B cell (primary cell): ENCODE data around the gene SIGLEC10. TPM values are rescaled to one million over a fixed set of nuclear protein-coding genes. Genes with fewer than 3 reads are reported as not detected.

Experiments used
- ATAC-seq: fragments of 200-7000 bp; cut with Tn5 transposase; one replicate; pipeline ENCODE4 v1.10.0; 2021; ENCODE audit warnings: low read depth, mild to moderate bottlenecking, moderate number of reproducible peaks, moderate library complexity
- CTCF ChIA-PET: fragments of 350-600 bp; sonication (Branson Sonifier 250); formaldehyde crosslinking; loops from one replicate; lab custom pipeline; 2021; ENCODE audit warnings: antibody characterized with exemption, inconsistent platforms; lab: Charles Lee
- POLR2A ChIA-PET: fragments of 350-600 bp; sonication (Branson Sonifier 250); formaldehyde crosslinking; loops from one replicate; lab custom pipeline; 2021; ENCODE audit warnings: antibody characterized with exemption; lab: Charles Lee
- DNase-seq: peaks from one replicate; pipeline ENCODE4 v3.0.0; 2013
- H2AFZ ChIP-seq: 2 replicates; pipeline ENCODE4 v1.6.1; 2012; ENCODE audit warnings: mild to moderate bottlenecking, low read depth, low read length; ENCODE audit not compliant: insufficient read depth, poor library complexity, severe bottlenecking
- H3K27ac ChIP-seq, 2 donors: 1 replicate in 1 of 2; 2 replicates in 1 of 2; pipeline ENCODE4 v1.5.1; 2012 to 2013; ENCODE audit warnings: low read length in 2 of 2, mild to moderate bottlenecking in 2 of 2, moderate library complexity in 1 of 2
- H3K27me3 ChIP-seq, 4 experiments: fragments of 200-600 bp in 1 of 4; sonication (generic) in 1 of 4; replicated peaks in 1 of 4; 1 replicate in 2 of 4; 2 replicates in 2 of 4; pipeline versions ENCODE4 v1.6.1 to v1.7.0; 2013 to 2016; ENCODE audit warnings: low read length in 3 of 4, mild to moderate bottlenecking in 2 of 4, mixed read lengths in 1 of 4, moderate library complexity in 1 of 4; ENCODE audit not compliant: insufficient read depth in 4 of 4, control insufficient read depth in 3 of 4; ENCODE audit errors: control extremely low read depth in 1 of 4
- H3K36me3 ChIP-seq, 2 experiments: replicated peaks in 1 of 2; 1 replicate in 1 of 2; 2 replicates in 1 of 2; pipeline versions ENCODE4 v1.6.1 to v1.7.1; 2013; ENCODE audit warnings: low read length in 1 of 2; ENCODE audit not compliant: insufficient read depth in 2 of 2, control insufficient read depth in 1 of 2; ENCODE audit errors: control extremely low read depth in 1 of 2, extremely low read depth in 1 of 2
- H3K4me1 ChIP-seq, 2 donors: fragments of 200-600 bp in 1 of 2; sonication (generic) in 1 of 2; 1 replicate in 1 of 2; 2 replicates in 1 of 2; pipeline versions ENCODE4 v1.5.1 to v1.6.1; 2013 to 2017; ENCODE audit warnings: low read length in 2 of 2; ENCODE audit not compliant: control insufficient read depth in 2 of 2, insufficient read depth in 2 of 2
- H3K4me2 ChIP-seq: replicated peaks from 2 replicates; pipeline ENCODE3; 2012; ENCODE audit warnings: mild to moderate bottlenecking, low read depth, low read length; ENCODE audit not compliant: poor library complexity, severe bottlenecking
- H3K4me3 ChIP-seq, 5 experiments: fragments of 200-600 bp in 1 of 5; sonication (generic) in 1 of 5; 1 replicate in 3 of 5; 2 replicates in 2 of 5; pipeline versions ENCODE4 v1.5.1 to v1.7.0; 2011 to 2016; ENCODE audit warnings: low read length in 4 of 5, mild to moderate bottlenecking in 4 of 5, low read depth in 2 of 5, control low read depth in 1 of 5, moderate library complexity in 1 of 5; ENCODE audit not compliant: insufficient read depth in 1 of 5; ENCODE audit errors: control extremely low read depth in 1 of 5, extremely low read depth in 1 of 5
- H3K79me2 ChIP-seq: fragments of 200-600 bp; sonication (generic); one replicate; pipeline ENCODE4 v1.6.0; 2016; ENCODE audit warnings: low read length; ENCODE audit not compliant: control insufficient read depth, insufficient read depth
- H3K9ac ChIP-seq: fragments of 200-600 bp; sonication (generic); 2 replicates; pipeline ENCODE4 v1.6.1; 2017; ENCODE audit warnings: mild to moderate bottlenecking, low read length, moderate library complexity
- H3K9me3 ChIP-seq, 3 donors: one replicate each; pipeline versions ENCODE4 v1.6.1 to v1.7.1; 2013; ENCODE audit warnings: low read length in 2 of 3; ENCODE audit not compliant: control insufficient read depth in 2 of 3, insufficient read depth in 1 of 3; ENCODE audit errors: control extremely low read depth in 1 of 3
- H4K20me1 ChIP-seq: 2 replicates; pipeline ENCODE4 v1.6.0; 2012; ENCODE audit warnings: mild to moderate bottlenecking, low read length; ENCODE audit not compliant: insufficient read depth, control insufficient read depth, poor library complexity, severe bottlenecking
- H3K27ac Mint-ChIP-seq: one replicate; pipeline ENCODE4 v1.8.0; 2021; ENCODE audit warnings: mixed read lengths
- H3K27me3 Mint-ChIP-seq: one replicate; pipeline ENCODE4 v1.8.0; 2021; ENCODE audit warnings: mixed read lengths
- H3K4me1 Mint-ChIP-seq: one replicate; pipeline ENCODE4 v1.8.0; 2021; ENCODE audit warnings: mixed read lengths
- H3K4me3 Mint-ChIP-seq: one replicate; pipeline ENCODE4 v1.8.0; 2021; ENCODE audit warnings: mixed read lengths
- H3K9me3 Mint-ChIP-seq: one replicate; pipeline ENCODE4 v1.8.0; 2022; ENCODE audit warnings: mixed read lengths; ENCODE audit not compliant: insufficient read depth
- CTCF ChIP-seq: fragments of 200-600 bp; IDR thresholded peaks from one replicate; pipeline ENCODE4 v1.8.0; 2022; ENCODE audit warnings: antibody characterized with exemption, mild to moderate bottlenecking
- EZH2 ChIP-seq: IDR thresholded peaks from 2 replicates; pipeline ENCODE4 v1.6.1; 2012; ENCODE audit warnings: borderline replicate concordance, low read depth, mild to moderate bottlenecking, moderate library complexity, low read length; ENCODE audit not compliant: insufficient read depth, poor library complexity, severe bottlenecking
- WGBS: methylation state at CpG from one replicate; pipeline ENCODE4 v1.1.5; 2013; ENCODE audit warnings: missing lambda C conversion rate; ENCODE audit not compliant: insufficient coverage; 5-methylcytosine and 5-hydroxymethylcytosine counted together
- intact Hi-C: fragments of 100-400 bp; cut with micrococcal nuclease; formaldehyde crosslinking; loops from one replicate; pipeline ENCODE4 v1.10.0; 2022
- polyA plus RNA-seq: library from polyadenylated mRNA; depleted of rRNA; stranded (reverse); fragments of >200 nt; gene quantifications from 2 replicates; pipeline ENCODE4 v1.2.3, GENCODE V29; 2012
- total RNA-seq, 2 donors: library from RNA; stranded (reverse); fragments of 120-200 nt in 1 of 2; gene quantifications; 1 replicate in 1 of 2; 2 replicates in 1 of 2; pipeline versions ENCODE4 v1.2.3 to v1.2.4, GENCODE V29; 2013 to 2022

The SIGLEC10 gene
- total and polyA plus RNA-seq, 2 donors (not counting 1 experiment from before 2014, with no cell fraction given) = 49.1 to 87.6 TPM

- no peak overlapping the region for H3K9ac ChIP-seq
- no peak for ATAC-seq
- no peak overlapping the region for H2AFZ ChIP-seq
Measured at GRCh38 chr19:51458899-51459505, 41.6 kb upstream of the SIGLEC10 start.

More at GRCh38 chr19:51458899-51459505, 41.6 kb upstream of the SIGLEC10 start:
- Mint-ChIP-seq H3K27ac (no peak overlapping the region), H3K9me3 (no peaks in the 10 kb centered on the region), H3K4me3 (no peak overlapping the region), H3K4me1 (no peaks in the 10 kb centered on the region), H3K27me3 (peaks cover 23% of the 10 kb centered on the region)
- 82% methylated on average over 10 of the region's 14 CpGs for WGBS
- Histone ChIP-seq H4K20me1 (no peaks in the 10 kb centered on the region), H3K27me3 (peaks cover 0 to 32% (median 9%) of the 10 kb centered on the region in 4 experiments), H3K4me2 (no peak overlapping the region), H3K27ac (no peak overlapping the region), H3K9me3 (peaks cover 0 to 13% (median 0%) of the 10 kb centered on the region in 3 donors), H3K79me2 (no peaks in the 10 kb centered on the region), H3K36me3 (no peaks in the 10 kb centered on the region), H3K4me1 (peaks cover 0 to 7% of the 10 kb centered on the region in 2 donors), H3K4me3 (no peak overlapping the region)
- no peak for DNase-seq
- ChIA-PET CTCF (interaction anchor here (2.0 kb wide), 1 partner anchor 198 kb away, joined by 5 read pairs; no protein-coding TSS in a partner anchor), POLR2A (no interaction called here)
- intact Hi-C loops = no loop called here
- TF ChIP-seq EZH2 (no peak), CTCF (no peak)
